Astrocyte of the hippocampus (primary cell): Measurements from ENCODE around the gene AIM2.
"Not testable (repeated sequence)": the region's sequence is repeated elsewhere in the genome, so short reads cannot be mapped to it uniquely, and the experiment has no call there.

Experiments
- DNase-seq: peaks from one replicate; pipeline ENCODE4 v3.0.0; 2011; ENCODE audit warnings: low read depth, low spot score

Gene AIM2, protein sequence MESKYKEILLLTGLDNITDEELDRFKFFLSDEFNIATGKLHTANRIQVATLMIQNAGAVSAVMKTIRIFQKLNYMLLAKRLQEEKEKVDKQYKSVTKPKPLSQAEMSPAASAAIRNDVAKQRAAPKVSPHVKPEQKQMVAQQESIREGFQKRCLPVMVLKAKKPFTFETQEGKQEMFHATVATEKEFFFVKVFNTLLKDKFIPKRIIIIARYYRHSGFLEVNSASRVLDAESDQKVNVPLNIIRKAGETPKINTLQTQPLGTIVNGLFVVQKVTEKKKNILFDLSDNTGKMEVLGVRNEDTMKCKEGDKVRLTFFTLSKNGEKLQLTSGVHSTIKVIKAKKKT

DNA sequence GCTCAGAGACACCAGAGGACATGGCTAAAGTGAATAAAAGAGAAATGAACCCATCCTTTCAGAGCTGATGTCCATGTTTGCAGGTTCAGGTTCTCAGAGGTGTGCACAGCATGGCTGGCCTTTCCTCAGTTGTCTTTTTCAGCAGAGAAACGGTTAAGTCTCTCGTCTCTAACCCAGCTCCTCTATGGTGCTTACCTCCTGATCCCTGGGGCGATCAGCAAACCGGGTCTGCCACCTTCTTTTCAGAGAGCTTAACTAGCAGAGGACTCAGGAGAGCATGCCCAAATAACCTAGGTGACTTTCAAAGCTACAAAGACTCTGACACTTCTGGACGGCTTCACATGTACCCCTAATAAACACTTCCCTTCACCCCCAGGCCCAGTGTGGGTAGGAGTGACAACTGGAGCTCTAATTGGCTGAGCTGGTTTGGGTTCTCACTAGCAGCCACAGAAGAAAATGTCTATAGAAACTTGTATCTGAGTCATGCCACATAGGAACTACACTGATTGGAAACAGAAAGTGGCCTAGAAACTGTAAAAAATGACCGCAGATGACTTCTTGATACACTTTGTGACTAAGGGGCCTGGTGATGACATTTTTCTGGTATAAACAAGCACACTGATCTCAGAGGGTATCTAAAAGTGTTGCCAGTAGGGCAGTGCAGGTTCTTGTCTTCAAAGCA is at the start of gene AIM2:
TSS of gene AIM2 (minus strand) at position 329 of the 682 bp plus-strand sequence. CDS start 3,267 bp downstream, outside the sequence.
- DNase-seq, result no peak

DNA sequence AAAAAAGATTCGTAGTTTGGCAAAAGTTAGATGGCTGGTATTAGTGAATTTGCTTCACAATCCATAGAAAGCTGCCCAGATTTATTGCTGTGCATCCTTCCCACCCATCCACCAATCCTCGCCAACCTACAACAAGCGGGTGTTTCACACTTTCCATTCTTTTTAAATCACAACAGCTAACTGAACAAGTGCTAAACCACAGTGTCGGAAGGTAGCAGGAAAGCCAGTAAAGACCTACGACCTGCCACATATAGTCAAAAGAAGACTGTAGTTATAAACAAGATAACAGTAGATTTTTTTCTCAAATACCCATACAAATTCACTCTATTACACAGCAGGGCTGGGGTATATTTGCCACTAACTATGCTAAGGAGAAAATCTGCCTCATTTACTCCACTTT is 47.0 kb upstream of the AIM2 start:
- DNase-seq, result no peak

DNA sequence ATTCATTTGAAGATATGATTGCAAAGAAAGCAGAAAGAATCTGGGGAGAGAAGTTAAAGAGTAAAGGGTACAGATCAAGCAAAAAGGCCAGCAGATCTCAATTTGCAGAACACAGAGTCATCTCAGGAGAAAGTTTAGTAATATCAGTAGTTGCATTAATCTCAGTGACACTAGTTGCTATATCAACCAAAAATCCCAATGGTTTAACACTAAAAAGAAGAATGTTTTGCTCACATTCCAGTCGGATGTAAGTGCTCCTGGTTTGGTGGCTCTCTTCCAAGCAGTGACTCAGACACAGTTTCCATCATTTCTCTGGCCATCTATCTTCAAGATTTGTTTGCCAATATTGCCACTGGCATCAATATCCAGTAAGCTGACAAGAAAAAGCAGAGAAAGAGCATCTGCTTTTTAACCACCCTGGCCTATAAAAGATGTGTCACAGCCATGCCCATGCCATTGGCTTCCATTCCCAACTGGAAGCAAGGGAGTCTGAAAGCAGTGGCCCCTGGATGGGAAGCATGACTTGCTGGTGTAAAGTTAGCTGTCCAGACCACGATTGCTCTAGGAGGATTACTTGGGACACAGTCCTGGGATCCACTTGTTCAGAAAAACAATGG is 45.5 kb upstream of the AIM2 start:
- peak; percentile 58 for DNase-seq

DNA sequence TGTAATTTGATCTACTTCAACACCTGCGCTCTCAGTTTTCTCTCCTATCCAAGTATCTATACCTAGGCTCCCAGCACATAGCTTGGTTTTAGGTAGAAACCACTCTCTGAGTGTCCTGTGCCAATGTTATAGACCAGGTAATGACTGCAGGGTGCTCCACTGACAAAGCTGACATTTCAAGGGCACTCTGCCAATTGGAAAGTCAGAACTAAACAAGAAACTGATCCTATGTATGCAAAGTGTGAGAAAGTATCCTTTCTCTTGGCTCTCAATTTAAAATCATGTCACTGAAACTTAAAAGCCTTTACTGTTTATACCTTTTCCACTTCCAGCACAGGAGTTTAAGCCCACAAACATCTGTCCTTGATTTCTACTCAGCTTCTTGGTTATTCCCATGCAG is 45.0 kb upstream of the AIM2 start:
- DNase-seq, result no peak

DNA sequence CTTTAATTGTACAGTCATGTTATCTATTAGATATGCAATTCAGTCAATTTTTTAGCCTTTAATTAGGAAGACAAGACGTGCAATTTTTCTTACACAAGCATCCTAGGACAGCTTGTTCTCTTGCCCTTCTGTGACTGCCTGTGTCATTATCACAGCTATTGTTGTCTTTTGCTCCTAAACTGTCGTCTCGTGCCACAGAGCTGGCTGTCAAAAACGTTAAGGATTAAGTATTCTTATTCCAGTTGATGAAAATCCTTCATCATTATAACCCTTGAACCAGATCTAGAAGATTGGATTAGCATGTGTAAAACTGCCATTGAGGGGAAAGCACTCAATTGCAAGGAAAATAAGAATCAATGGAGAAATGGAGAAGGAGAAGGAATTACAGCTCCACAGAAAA is 43.8 kb upstream of the AIM2 start:
- DNase-seq, result no peak

DNA sequence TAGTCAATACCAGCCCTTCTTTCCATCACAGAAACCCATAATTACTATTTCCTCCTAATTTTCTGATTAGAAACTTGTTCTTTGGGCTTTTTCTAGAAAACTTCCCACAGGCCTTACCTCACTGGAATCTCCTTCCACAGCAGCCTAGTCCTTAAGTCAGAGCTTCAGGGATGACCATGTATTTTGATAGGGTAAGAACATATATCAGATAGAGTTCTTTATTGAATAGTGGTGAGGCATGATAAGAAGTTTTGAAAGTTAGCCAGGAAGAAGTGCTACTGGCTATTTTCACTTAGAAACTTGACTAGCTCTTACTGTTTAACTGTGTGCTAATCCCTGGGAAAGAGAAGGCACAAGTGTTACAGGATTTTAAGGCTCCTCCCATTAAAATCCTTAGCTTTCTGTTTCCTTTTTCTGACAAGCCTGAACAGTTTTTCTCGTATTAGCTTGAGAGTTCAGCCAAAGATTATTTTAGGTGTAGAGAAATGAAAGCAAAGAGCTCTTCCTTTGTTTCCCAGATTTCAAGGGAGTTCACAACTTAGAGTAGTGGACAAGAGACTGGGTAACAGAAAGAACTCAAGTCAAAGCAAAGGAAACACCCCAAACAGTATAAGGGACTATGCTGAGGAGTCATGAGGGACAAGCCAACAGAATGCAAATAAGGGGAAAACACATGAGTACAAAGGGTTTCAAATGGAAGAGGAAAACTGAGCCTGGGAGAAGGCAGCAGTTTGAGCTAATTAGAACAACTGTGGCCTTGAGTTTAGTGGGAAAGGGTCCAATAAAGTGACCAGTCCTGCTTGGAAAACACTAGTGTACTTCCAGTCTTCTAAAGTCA is 37.2 kb upstream of the AIM2 start:
- no peak for DNase-seq

DNA sequence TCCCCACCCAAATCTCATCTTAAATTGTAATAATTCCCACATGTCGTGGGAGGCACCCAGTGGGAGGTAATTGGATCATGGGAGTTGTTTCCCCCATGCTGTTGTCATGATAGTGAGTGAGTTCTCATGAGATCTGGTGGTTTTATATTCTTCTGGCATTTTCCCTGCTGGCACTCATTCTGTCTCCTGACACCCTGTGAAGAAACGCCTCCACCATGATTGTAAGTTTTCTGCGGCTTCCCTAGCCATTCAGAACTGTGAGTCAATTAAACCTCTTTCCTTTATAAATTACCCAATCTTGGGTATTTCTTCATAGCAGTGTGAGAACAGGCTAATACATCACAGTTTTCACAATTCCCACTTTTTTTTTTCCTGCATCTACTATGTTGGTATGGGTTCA is 26.5 kb upstream of the AIM2 start:
- not testable (repeated sequence) for DNase-seq

DNA sequence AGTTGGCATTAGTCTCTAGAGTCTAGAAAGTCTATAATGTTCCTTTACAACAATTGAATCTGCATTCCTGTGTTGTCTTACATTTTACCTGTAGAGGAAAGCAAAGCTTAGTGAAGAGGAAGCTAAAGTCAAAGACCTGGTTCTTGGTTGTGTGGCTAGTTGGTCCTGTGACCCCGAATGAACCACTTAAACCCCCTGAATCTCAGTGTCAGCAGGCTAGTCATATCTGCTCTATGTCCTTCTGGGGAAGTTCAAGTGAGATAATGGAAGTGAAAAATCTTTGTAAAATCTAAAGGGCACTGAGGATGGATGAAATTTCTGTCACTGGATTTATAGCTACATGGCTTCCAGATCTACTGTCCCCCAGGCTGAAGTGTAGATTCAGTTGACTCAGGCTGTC is 24.0 kb upstream of the AIM2 start:
- DNase-seq, result no peak

DNA sequence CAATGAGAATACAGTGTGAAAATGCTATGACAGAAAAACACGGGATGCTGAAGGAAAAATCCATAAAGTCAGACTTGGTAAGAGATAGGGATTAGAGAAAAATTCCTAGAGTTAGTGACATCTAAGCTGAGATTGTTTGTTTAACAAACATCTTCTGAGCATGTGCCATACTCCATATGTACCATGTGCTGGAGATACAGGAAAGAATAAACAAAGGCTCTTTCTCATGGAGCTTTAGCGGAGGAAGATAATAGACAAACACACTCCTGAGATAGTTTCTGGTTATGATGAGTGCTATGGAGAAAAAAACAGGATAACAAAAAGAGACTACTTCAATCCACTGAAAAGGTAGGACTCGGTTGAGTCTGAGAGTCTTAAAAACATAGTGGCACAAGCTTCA is 22.0 kb upstream of the AIM2 start:
- no peak for DNase-seq

DNA sequence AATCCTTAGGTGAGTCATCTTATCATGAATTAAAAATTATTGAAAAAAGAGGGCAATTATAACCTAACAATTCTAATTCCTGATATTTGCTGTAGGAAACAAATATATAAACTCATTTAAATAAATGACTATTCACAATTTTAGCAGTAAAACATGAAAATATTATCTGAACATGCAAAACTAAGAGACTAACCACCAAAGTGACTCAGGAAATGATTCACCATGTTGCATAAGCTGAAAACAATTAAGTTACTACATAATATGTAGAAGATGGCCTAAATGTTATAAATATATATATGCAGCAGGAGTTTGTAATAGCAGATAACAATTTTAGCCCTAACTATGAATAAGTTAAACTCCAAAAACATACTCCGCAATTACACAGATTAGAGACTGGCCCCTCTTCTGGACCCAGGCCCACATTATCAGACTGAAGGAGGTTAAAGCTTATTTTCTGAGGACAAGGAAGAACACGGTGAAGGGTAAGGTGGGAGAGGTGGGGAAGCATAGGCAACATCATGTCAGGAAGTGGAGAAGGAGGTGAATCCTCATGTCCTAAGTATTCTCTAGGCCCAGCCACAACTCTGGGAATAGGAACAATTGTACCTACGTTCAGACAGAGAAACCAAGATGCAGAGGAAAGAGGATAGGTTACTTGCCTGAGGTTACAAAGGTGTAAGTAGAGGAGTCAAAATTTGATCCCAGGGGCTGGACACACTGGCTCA is 15.6 kb upstream of the AIM2 start:
- DNase-seq, result no peak

DNA sequence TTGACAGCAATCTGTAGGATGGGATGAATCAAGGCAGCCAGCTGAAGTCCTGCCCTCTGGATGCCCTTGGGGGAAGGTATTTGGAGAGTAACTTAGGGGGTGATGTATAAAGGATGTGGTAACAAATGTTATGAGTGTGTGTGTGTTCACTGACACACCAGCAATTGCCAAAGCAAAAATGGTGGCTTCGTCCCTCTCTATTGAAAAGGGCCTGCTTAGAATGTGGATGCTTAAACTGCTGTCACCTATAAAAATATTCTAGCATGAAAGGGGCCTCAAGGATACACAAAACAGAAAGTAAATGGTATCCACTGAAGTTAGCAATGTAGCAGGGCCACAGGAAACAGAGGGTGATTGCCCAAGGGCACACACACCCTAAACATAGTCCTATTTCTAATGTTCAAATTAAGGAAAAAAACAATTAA is 15.1 kb upstream of the AIM2 start:
- no peak for DNase-seq

DNA sequence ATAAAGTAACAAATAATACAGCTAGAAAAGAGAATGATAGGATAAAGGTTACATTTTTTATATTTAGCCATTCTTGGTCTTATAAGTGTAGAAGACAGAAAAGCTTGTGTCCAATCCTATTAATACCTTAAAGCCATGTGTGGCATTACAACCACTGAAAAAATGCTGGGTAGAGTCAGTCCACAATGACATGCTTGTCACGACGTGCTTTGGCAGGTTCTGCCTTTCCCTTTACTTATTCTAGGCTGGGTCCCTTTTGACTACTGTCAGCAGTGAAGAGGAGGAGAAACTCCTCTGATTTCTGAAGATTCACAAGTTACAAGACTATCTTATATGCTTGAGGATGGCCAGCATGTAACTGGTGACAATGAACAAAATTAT is 14.6 kb upstream of the AIM2 start:
- no peak for DNase-seq

DNA sequence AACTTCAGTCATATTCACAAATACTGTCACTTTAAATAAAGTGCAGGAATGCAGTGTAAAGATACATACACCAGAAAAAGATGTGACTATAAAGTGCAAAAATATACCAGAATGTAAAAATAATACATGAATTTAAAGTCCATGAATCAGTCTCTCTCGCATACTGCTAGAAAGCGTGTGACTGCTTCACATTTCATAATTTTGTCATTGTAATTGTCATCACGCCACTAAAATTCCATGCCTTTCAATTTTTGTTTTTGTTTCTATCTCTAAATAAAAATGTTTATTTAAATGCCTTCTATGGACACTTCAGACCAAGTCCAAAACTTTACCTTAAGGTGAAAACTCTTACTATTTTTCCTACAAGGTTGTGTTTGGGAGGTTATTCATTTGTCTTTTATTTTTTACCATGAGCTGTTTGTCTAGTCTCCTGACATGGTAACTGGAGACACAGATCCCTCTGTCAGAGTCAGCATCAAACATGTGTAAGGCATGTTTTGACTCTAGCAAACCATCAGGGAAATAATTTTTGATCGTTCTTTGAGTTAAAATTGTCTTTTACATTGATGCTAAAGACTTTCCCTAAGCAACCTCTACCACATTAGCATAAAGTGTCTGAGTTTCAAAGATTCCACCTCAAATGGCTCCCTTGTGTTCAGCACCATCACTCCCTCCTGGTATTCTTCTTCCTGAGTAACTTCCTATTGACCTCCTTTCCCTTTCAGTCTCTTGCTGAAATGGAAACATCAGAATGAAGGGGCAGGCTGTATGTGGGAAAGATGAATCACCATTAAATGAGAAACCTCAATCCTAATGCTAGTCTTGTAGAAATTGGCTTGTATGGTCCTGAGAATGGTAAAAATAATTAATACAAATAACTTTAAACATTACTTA is 14.0 kb upstream of the AIM2 start:
- DNase-seq, result no peak

DNA sequence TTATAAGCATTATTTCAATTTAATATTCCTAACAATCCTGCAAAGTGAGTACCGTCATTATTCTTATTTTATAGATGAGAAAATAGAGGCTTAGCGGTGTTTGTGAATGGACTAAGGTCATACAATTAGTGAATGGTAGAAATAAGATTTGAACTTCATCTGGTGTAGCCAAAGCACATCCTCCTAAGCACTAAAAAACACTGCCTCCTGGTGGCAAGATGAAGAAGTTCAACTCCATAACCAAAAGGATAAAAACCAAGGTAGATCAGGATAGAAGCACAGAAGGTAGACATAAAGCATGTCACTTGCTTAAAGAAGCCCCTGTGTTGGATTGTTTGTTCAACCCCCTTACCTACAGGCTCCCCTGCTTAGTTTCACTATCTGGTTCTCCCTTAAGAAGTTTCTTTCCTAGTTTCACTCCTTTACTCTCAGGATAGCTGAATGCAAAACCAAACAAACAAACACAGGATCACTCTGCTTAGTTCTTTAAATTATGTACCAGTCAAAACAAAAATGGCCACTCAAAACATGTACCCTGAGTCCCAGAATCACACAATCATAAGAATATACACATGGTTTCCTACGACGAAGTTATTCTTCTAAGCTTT is 12.7 kb upstream of the AIM2 start:
- DNase-seq, result no peak

DNA sequence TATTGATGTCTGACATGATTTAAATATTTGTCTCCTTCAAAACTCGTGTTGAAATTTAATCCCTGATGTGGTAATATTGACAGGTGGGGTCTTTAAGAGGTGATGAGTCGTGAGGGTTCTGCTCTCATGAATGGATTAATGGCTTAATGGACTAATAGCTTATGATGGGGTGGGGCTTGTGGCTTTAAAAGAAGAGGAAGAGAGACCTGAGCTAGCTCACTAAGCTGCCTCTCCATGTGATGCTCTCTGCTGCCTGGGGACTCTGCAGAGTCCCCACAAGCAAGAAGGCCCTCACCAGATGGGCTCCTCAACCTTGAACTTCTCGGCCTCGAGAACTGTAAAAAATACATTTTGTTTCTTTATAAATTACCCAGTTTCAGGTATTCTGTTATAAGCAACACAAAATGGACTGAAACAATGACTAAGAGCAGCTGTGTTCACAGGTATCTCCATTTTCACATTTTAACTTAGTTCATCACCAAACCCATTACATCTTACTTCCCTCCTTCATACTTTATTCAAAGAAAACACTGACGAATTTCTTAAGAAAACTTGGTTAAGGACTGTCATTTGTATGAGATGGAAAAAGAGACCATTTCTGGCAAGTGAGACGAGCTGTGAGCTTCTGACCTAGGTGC is 12.1 kb upstream of the AIM2 start:
- DNase-seq, result no peak

DNA sequence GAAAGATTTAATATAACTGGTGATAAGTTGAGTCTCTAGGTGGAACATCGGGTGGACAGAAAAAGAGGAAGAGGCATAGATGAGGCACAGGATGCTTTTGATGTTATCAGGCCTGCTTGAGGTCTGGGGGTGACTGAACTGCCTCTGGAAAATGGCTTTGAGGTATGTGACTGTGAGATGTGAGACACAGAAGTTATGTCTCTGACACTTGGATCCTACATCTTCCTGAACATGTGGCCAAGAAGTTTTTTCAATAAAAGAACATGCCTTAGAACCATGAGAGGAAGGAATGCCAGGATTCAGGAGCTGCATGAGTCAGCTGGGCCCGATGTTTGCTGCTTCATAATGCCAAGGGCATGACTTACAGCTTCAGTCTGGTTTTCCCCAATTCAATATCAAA is 11.5 kb upstream of the AIM2 start:
- DNase-seq, result peak; percentile 56

DNA sequence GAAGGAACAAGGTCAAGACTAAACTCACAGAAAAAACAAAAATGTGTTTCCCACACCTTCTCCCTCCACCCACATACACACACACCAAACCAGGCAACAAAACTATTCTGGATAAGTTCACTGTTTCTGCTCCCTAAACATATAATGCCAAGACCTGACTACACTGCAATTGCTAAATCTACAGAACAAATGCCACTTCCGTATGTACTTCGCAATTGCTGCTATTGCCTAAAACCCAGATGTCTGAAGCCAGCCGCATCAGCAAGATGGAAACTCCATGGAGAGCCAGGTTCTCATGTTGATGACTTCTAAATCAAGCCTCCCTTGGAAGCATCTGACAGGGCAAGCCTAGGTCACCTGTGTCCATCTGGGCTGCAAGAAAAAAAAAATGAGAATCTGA is 8.3 kb upstream of the AIM2 start:
- DNase-seq, result no peak

DNA sequence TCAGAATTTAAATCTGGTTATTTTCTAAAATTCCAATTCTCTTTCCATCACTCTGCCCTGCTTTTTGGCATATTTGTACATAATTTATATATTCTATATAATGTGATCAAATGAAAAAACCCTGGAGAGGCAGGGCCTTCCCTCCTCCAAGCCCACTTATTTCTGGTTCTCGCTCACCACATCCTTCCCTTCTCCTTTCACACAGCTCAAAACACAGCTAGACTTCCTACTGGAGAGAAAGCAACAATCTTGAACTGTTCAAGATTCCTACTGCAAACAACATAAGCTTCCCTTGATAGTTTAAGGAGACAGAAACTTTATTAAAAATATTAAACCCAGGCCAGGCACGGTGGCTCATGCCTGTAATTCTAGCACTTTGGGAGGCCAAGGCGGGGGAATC is 7.6 kb upstream of the AIM2 start:
- DNase-seq, result no peak

DNA sequence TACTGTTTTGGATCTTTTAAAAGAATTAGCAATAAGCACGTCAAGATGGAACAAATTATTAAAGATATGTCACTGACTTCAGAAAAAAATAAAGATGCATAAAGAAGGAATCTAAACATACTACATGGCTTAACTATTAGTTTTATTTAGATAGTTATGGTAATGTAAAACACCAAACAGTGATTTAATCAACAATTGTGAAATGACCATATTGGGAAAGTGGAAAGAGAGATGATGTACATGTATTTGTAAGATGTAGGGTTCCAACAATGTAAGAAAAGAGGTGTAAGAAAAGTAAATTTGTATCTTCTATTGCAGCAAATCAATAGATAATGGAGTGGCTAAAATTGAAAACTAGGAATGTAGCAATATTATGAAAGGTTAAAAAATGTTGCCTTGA is 6.4 kb upstream of the AIM2 start:
- DNase-seq, result no peak
